ENCODE results near the gene RALGAPA2. TPM values are rescaled to one million over a fixed set of nuclear protein-coding genes. Genes with fewer than 3 reads are reported as not detected.

RALGAPA2 gene
- total and polyA plus RNA-seq, 2 experiments from 2014 or later: 13.1 to 43.4 TPM

DNA sequence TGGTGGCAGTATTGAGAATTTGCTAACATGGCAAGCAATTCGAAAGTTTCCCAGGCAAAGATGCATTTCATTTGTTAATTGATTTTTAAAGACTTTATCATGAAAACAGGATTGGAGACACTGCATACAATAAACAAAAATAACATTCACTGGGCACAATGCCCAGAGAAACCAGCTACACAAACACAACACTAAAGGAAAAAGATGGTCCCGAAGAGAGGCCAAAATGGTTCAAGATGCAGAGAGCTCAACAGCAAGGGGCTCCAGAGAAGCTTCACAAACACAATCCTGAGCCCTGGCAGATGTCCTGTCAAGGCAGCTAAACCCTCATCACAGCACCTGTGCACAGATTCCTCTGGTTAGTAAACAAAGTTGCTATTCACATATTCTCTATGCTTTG is 265.2 kb downstream of the RALGAPA2 start:
- Mint-ChIP-seq H3K36me3 (ENCODE audit: low read depth) (no peaks in the 10 kb centered on the region), H3K4me3 (no peak overlapping the region; the same call in 2 of the 3 replicates), H3K9me3 (no peaks in the 10 kb centered on the region), H3K4me1 (peaks cover 42% of the 10 kb centered on the region; the same call in 2 of the 3 replicates), H3K27ac (no peak overlapping the region), H3K27me3 (ENCODE audit: insufficient read depth, low read depth, poor library complexity) (no peaks in the 10 kb centered on the region)
- H4K20me1 ChIP-seq (replicated peaks; ENCODE audit: insufficient read depth): no peaks in the 10 kb centered on the region
- no peaks in the 10 kb centered on the region for H3K79me2 ChIP-seq (replicated peaks; ENCODE audit: insufficient read depth)
- no peak for TF ChIP-seq ZNF114 (CRISPR knock-in tag; IDR thresholded peaks at IDR 0.05)
- H2AFZ ChIP-seq: no peak overlapping the region
- H3K9me2 ChIP-seq (ENCODE audit: insufficient read depth): no peaks in the 10 kb centered on the region
- H3K36me3 ChIP-seq (ENCODE audit: insufficient read depth): no peaks in the 10 kb centered on the region
- no peak for DNase-seq (ENCODE audit: low spot score)
- H3K4me2 ChIP-seq: no peak overlapping the region
- no peaks in the 10 kb centered on the region for H3F3A ChIP-seq (replicated peaks; ENCODE audit: low read depth)
- H3K27ac ChIP-seq (ENCODE audit: low read depth): no peak overlapping the region
- H3K4me1 ChIP-seq (ENCODE audit: insufficient read depth): peaks cover 5% of the 10 kb centered on the region
- no peaks in the 10 kb centered on the region for H3K27me3 ChIP-seq (ENCODE audit: insufficient read depth)
- no peak for ATAC-seq
- no peak overlapping the region for H3K4me3 ChIP-seq

DNA sequence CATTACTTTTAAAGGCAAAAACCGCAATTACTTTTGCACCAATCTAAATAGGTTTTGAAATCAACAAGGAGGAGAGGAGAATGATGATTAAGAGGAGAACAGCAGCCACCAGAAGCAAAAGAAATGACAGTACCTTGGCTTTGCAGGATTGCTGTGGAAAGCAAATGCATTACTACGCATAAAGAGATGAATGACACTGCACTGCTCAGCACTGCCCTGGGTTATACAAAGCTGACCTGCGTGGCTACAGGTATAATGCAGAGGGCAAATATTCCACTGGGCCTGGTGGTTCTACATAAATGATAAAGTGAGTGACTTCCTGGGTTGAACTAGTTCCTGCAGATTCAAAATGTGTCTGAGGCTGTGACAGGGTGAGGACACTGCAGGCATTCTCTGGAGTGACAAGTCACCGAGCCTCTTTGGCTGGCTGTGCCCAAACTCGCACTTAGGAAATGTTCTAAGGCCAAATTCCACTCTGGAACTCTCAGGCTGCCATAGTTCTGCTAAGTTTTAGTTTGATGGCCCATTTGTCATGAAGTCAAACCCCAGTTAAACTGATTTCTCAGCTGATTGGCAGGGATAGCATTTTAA is 265.9 kb downstream of the RALGAPA2 start:
- no peak for ATAC-seq
- Mint-ChIP-seq H3K27ac (no peak overlapping the region), H3K36me3 (ENCODE audit: low read depth) (no peaks in the 10 kb centered on the region), H3K4me3 (no peak overlapping the region), H3K27me3 (ENCODE audit: insufficient read depth, low read depth, poor library complexity) (no peaks in the 10 kb centered on the region), H3K4me1 (peaks cover 40% of the 10 kb centered on the region), H3K9me3 (no peaks in the 10 kb centered on the region)
- Histone ChIP-seq H3K4me1 (ENCODE audit: insufficient read depth) (peaks cover under 1% of the 10 kb centered on the region), H4K20me1 (replicated peaks; ENCODE audit: insufficient read depth) (no peaks in the 10 kb centered on the region), H3K27me3 (ENCODE audit: insufficient read depth) (no peaks in the 10 kb centered on the region), H3K9me2 (ENCODE audit: insufficient read depth) (no peaks in the 10 kb centered on the region), H3K79me2 (replicated peaks; ENCODE audit: insufficient read depth) (no peaks in the 10 kb centered on the region), H3K4me2 (no peak overlapping the region), H3K27ac (ENCODE audit: low read depth) (no peak overlapping the region), H3F3A (replicated peaks; ENCODE audit: low read depth) (no peaks in the 10 kb centered on the region), H3K4me3 (no peak overlapping the region), H2AFZ (no peak overlapping the region), H3K36me3 (ENCODE audit: insufficient read depth) (no peaks in the 10 kb centered on the region)
- no peak for DNase-seq (ENCODE audit: low spot score)
- TF ChIP-seq, protein P1, sequence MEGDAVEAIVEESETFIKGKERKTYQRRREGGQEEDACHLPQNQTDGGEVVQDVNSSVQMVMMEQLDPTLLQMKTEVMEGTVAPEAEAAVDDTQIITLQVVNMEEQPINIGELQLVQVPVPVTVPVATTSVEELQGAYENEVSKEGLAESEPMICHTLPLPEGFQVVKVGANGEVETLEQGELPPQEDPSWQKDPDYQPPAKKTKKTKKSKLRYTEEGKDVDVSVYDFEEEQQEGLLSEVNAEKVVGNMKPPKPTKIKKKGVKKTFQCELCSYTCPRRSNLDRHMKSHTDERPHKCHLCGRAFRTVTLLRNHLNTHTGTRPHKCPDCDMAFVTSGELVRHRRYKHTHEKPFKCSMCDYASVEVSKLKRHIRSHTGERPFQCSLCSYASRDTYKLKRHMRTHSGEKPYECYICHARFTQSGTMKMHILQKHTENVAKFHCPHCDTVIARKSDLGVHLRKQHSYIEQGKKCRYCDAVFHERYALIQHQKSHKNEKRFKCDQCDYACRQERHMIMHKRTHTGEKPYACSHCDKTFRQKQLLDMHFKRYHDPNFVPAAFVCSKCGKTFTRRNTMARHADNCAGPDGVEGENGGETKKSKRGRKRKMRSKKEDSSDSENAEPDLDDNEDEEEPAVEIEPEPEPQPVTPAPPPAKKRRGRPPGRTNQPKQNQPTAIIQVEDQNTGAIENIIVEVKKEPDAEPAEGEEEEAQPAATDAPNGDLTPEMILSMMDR (conservative IDR thresholded peaks at IDR 0.05; ENCODE audit: low read depth in 2 of 2): no peak
- TF ChIP-seq EZH2 (IDR thresholded peaks at IDR 0.05; ENCODE audit: low read depth, unreplicated experiment) (no peak), JUNB (IDR thresholded peaks at IDR 0.05; ENCODE audit: unreplicated experiment) (no peak), POLR2AphosphoS5 (IDR thresholded peaks at IDR 0.05; ENCODE audit: low read depth) (no peak), NANOG (IDR thresholded peaks at IDR 0.05; ENCODE audit: borderline replicate concordance) (no peak), ZNF114 (CRISPR knock-in tag; IDR thresholded peaks at IDR 0.05) (no peak), EZH2phosphoT487 (IDR thresholded peaks at IDR 0.05; ENCODE audit: unreplicated experiment) (no peak), CREB1 (CRISPR knock-in tag; IDR thresholded peaks at IDR 0.05; ENCODE audit: low read depth) (no peak), ZNF331 (CRISPR knock-in tag; IDR thresholded peaks at IDR 0.05; ENCODE audit: low read depth) (no peak)
- TF ChIP-seq, protein P2, sequence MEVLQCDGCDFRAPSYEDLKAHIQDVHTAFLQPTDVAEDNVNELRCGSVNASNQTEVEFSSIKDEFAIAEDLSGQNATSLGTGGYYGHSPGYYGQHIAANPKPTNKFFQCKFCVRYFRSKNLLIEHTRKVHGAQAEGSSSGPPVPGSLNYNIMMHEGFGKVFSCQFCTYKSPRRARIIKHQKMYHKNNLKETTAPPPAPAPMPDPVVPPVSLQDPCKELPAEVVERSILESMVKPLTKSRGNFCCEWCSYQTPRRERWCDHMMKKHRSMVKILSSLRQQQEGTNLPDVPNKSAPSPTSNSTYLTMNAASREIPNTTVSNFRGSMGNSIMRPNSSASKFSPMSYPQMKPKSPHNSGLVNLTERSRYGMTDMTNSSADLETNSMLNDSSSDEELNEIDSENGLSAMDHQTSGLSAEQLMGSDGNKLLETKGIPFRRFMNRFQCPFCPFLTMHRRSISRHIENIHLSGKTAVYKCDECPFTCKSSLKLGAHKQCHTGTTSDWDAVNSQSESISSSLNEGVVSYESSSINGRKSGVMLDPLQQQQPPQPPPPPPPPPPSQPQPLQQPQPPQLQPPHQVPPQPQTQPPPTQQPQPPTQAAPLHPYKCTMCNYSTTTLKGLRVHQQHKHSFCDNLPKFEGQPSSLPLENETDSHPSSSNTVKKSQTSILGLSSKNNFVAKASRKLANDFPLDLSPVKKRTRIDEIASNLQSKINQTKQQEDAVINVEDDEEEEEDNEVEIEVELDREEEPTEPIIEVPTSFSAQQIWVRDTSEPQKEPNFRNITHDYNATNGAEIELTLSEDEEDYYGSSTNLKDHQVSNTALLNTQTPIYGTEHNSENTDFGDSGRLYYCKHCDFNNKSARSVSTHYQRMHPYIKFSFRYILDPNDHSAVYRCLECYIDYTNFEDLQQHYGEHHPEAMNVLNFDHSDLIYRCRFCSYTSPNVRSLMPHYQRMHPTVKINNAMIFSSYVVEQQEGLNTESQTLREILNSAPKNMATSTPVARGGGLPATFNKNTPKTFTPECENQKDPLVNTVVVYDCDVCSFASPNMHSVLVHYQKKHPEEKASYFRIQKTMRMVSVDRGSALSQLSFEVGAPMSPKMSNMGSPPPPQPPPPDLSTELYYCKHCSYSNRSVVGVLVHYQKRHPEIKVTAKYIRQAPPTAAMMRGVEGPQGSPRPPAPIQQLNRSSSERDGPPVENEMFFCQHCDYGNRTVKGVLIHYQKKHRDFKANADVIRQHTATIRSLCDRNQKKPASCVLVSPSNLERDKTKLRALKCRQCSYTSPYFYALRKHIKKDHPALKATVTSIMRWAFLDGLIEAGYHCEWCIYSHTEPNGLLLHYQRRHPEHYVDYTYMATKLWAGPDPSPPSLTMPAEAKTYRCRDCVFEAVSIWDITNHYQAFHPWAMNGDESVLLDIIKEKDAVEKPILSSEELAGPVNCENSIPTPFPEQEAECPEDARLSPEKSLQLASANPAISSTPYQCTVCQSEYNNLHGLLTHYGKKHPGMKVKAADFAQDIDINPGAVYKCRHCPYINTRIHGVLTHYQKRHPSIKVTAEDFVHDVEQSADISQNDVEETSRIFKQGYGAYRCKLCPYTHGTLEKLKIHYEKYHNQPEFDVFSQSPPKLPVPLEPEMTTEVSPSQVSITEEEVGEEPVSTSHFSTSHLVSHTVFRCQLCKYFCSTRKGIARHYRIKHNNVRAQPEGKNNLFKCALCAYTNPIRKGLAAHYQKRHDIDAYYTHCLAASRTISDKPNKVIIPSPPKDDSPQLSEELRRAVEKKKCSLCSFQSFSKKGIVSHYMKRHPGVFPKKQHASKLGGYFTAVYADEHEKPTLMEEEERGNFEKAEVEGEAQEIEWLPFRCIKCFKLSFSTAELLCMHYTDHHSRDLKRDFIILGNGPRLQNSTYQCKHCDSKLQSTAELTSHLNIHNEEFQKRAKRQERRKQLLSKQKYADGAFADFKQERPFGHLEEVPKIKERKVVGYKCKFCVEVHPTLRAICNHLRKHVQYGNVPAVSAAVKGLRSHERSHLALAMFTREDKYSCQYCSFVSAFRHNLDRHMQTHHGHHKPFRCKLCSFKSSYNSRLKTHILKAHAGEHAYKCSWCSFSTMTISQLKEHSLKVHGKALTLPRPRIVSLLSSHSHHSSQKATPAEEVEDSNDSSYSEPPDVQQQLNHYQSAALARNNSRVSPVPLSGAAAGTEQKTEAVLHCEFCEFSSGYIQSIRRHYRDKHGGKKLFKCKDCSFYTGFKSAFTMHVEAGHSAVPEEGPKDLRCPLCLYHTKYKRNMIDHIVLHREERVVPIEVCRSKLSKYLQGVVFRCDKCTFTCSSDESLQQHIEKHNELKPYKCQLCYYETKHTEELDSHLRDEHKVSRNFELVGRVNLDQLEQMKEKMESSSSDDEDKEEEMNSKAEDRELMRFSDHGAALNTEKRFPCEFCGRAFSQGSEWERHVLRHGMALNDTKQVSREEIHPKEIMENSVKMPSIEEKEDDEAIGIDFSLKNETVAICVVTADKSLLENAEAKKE (CRISPR knock-in tag; IDR thresholded peaks at IDR 0.05): no peak
- TF ChIP-seq, protein P3, sequence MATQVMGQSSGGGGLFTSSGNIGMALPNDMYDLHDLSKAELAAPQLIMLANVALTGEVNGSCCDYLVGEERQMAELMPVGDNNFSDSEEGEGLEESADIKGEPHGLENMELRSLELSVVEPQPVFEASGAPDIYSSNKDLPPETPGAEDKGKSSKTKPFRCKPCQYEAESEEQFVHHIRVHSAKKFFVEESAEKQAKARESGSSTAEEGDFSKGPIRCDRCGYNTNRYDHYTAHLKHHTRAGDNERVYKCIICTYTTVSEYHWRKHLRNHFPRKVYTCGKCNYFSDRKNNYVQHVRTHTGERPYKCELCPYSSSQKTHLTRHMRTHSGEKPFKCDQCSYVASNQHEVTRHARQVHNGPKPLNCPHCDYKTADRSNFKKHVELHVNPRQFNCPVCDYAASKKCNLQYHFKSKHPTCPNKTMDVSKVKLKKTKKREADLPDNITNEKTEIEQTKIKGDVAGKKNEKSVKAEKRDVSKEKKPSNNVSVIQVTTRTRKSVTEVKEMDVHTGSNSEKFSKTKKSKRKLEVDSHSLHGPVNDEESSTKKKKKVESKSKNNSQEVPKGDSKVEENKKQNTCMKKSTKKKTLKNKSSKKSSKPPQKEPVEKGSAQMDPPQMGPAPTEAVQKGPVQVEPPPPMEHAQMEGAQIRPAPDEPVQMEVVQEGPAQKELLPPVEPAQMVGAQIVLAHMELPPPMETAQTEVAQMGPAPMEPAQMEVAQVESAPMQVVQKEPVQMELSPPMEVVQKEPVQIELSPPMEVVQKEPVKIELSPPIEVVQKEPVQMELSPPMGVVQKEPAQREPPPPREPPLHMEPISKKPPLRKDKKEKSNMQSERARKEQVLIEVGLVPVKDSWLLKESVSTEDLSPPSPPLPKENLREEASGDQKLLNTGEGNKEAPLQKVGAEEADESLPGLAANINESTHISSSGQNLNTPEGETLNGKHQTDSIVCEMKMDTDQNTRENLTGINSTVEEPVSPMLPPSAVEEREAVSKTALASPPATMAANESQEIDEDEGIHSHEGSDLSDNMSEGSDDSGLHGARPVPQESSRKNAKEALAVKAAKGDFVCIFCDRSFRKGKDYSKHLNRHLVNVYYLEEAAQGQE (IDR thresholded peaks at IDR 0.05; ENCODE audit: unreplicated experiment): no peak
